H9 (cell line): ENCODE measurements around the gene SOX18. TPM values are rescaled to one million over a fixed set of nuclear protein-coding genes. Genes with fewer than 3 reads are reported as not detected.

Experiments used
- DNase-seq: peaks from one replicate; pipeline ENCODE4 v3.0.0-alpha.2; 2017
- H2AFZ ChIP-seq: one replicate; pipeline ENCODE4 v1.6.1; 2013; ENCODE audit warnings: mild to moderate bottlenecking, low read length, control low read depth, moderate library complexity
- H2AK5ac ChIP-seq: 2 replicates; pipeline ENCODE4 v1.6.1; 2013; ENCODE audit warnings: low read length, control low read depth, mixed read lengths; ENCODE audit not compliant: insufficient read length
- H2BK120ac ChIP-seq: one replicate; pipeline ENCODE4 v1.6.1; 2013; ENCODE audit warnings: low read depth, mild to moderate bottlenecking, low read length, control low read depth, inconsistent platforms; ENCODE audit not compliant: poor library complexity, severe bottlenecking
- H2BK12ac ChIP-seq: 2 replicates; pipeline ENCODE4 v1.6.1; 2013; ENCODE audit warnings: low read length, control low read depth, mixed read lengths, low read depth; ENCODE audit not compliant: insufficient read length
- H2BK15ac ChIP-seq: 2 replicates; pipeline ENCODE4 v1.6.1; 2013; ENCODE audit warnings: low read depth, low read length, control low read depth
- H2BK20ac ChIP-seq: one replicate; pipeline ENCODE4 v1.6.1; 2013; ENCODE audit warnings: low read depth, mild to moderate bottlenecking, low read length, control low read depth, inconsistent platforms; ENCODE audit not compliant: poor library complexity, severe bottlenecking
- H2BK5ac ChIP-seq: 2 replicates; pipeline ENCODE4 v1.6.1; 2013; ENCODE audit warnings: low read length, control low read depth, mixed read lengths; ENCODE audit not compliant: insufficient read length
- H3K14ac ChIP-seq: 2 replicates; pipeline ENCODE4 v1.6.1; 2013; ENCODE audit warnings: low read length, control low read depth; ENCODE audit not compliant: insufficient read depth
- H3K18ac ChIP-seq: 2 replicates; pipeline ENCODE4 v1.6.1; 2013; ENCODE audit warnings: low read depth, mild to moderate bottlenecking, mixed read lengths, low read length, control low read depth; ENCODE audit not compliant: insufficient read length
- H3K23ac ChIP-seq: 2 replicates; pipeline ENCODE4 v1.6.1; 2013; ENCODE audit warnings: low read length, control low read depth, mixed read lengths, low read depth; ENCODE audit not compliant: insufficient read length
- H3K23me2 ChIP-seq: 2 replicates; pipeline ENCODE4 v1.6.1; 2013; ENCODE audit warnings: low read depth, mild to moderate bottlenecking, mixed read lengths, low read length, control low read depth; ENCODE audit not compliant: insufficient read length, poor library complexity, severe bottlenecking
- H3K27ac ChIP-seq: 2 replicates; pipeline ENCODE4 v1.5.1; 2013; ENCODE audit warnings: low read length, control low read depth, mixed read lengths, low read depth; ENCODE audit not compliant: insufficient read length
- H3K27me3 ChIP-seq: 2 replicates; pipeline ENCODE4 v1.6.1; 2013; ENCODE audit warnings: low read length, control low read depth, inconsistent platforms; ENCODE audit not compliant: insufficient read depth
- H3K4ac ChIP-seq: 2 replicates; pipeline ENCODE4 v1.6.1; 2013; ENCODE audit warnings: low read depth, mild to moderate bottlenecking, control low read depth, inconsistent platforms, low read length, moderate library complexity
- H3K4me1 ChIP-seq: 2 replicates; pipeline ENCODE4 v1.6.1; 2013; ENCODE audit warnings: low read length, control low read depth, inconsistent platforms; ENCODE audit not compliant: insufficient read depth
- H3K4me2 ChIP-seq: 2 replicates; pipeline ENCODE4 v1.6.1; 2013; ENCODE audit warnings: low read length, control low read depth, mixed read lengths; ENCODE audit not compliant: insufficient read length, insufficient read depth
- H3K56ac ChIP-seq: 2 replicates; pipeline ENCODE4 v1.6.1; 2013; ENCODE audit warnings: low read depth, mild to moderate bottlenecking, mixed read lengths, low read length, control low read depth; ENCODE audit not compliant: insufficient read length
- H3K79me1 ChIP-seq: 2 replicates; pipeline ENCODE4 v1.6.1; 2013; ENCODE audit warnings: low read depth, mild to moderate bottlenecking, moderate library complexity, low read length, control low read depth, inconsistent platforms; ENCODE audit not compliant: insufficient read depth, poor library complexity, severe bottlenecking
- H3K79me2 ChIP-seq: 2 replicates; pipeline ENCODE4 v1.6.1; 2013; ENCODE audit warnings: low read length, control low read depth, inconsistent platforms; ENCODE audit not compliant: insufficient read depth
- H3K9ac ChIP-seq: 2 replicates; pipeline ENCODE4 v1.6.1; 2013; ENCODE audit warnings: low read length, control low read depth, mixed read lengths; ENCODE audit not compliant: insufficient read length; ENCODE audit errors: extremely low read depth
- H3K9me3 ChIP-seq: one replicate; pipeline ENCODE4 v1.6.1; 2013; ENCODE audit warnings: low read depth, low read length, inconsistent platforms; ENCODE audit not compliant: control insufficient read depth
- H3T11ph ChIP-seq: one replicate; pipeline ENCODE4 v1.6.1; 2013; ENCODE audit warnings: mild to moderate bottlenecking, low read length, control low read depth, inconsistent platforms
- H4K20me1 ChIP-seq: one replicate; pipeline ENCODE4 v1.6.1; 2013; ENCODE audit not compliant: control insufficient read depth, insufficient read length, insufficient read depth
- H4K5ac ChIP-seq: 2 replicates; pipeline ENCODE4 v1.6.1; 2013; ENCODE audit warnings: low read depth, mild to moderate bottlenecking, mixed read lengths, low read length, control low read depth; ENCODE audit not compliant: insufficient read length
- H4K8ac ChIP-seq: replicated peaks from 2 replicates; pipeline ENCODE4 v1.6.1; 2013; ENCODE audit warnings: low read length, control low read depth, mixed read lengths, low read depth; ENCODE audit not compliant: insufficient read length
- H4K91ac ChIP-seq: 2 replicates; pipeline ENCODE4 v1.6.1; 2013; ENCODE audit warnings: low read depth, mild to moderate bottlenecking, moderate library complexity, mixed read lengths, low read length, control low read depth; ENCODE audit not compliant: insufficient read length
- H3K27ac Mint-ChIP-seq, 3 experiments: 2 replicates in 2 of 3; 3 replicates in 1 of 3; pipeline ENCODE4 v1.8.0; 2020 to 2021; ENCODE audit warnings: mixed read lengths in 3 of 3, mild to moderate bottlenecking in 1 of 3, moderate library complexity in 1 of 3
- H3K27me3 Mint-ChIP-seq: 2 replicates; pipeline ENCODE4 v1.8.0; 2021; ENCODE audit warnings: low read depth, mild to moderate bottlenecking, moderate library complexity, mixed read lengths
- H3K36me3 Mint-ChIP-seq, 3 experiments: 2 replicates in 2 of 3; 3 replicates in 1 of 3; pipeline ENCODE4 v1.8.0; 2020 to 2021; ENCODE audit warnings: low read depth in 3 of 3, mixed read lengths in 3 of 3; ENCODE audit not compliant: insufficient read depth in 1 of 3
- H3K4me1 Mint-ChIP-seq, 2 experiments: 2 replicates each; pipeline ENCODE4 v1.8.0; 2020; ENCODE audit warnings: mixed read lengths in 2 of 2
- H3K4me3 Mint-ChIP-seq, 2 experiments: 2 replicates in 1 of 2; 3 replicates in 1 of 2; pipeline ENCODE4 v1.8.0; 2020 to 2021; ENCODE audit warnings: mild to moderate bottlenecking in 2 of 2, mixed read lengths in 2 of 2, moderate library complexity in 1 of 2
- H3K9me3 Mint-ChIP-seq, 2 experiments: 2 replicates in 1 of 2; 3 replicates in 1 of 2; pipeline ENCODE4 v1.8.0; 2020; ENCODE audit warnings: mild to moderate bottlenecking in 2 of 2, mixed read lengths in 2 of 2, moderate library complexity in 1 of 2
- CTCF ChIP-seq: fragments of 200-600 bp; sonication (generic); conservative IDR thresholded peaks from 3 replicates; pipeline ENCODE4 v1.8.0; 2021; ENCODE audit warnings: antibody characterized with exemption, mild to moderate bottlenecking
- WGBS: extraction: QIAGEN DNeasy Blood & Tissue Kit; methylation state at CpG from one replicate; pipeline ENCODE4 v1.1.7; 2013; ENCODE audit warnings: missing lambda C conversion rate, low lambda C conversion rate, mixed read lengths; ENCODE audit not compliant: insufficient read length; ENCODE audit errors: extremely low coverage; 5-methylcytosine and 5-hydroxymethylcytosine counted together
- total RNA-seq: library from RNA; stranded (reverse); gene quantifications from 2 replicates; pipeline ENCODE4 v1.2.1, GENCODE V29; 2021

Gene SOX18
- total RNA-seq, 1 experiment from 2014 or later, result 2.0 TPM

DNA sequence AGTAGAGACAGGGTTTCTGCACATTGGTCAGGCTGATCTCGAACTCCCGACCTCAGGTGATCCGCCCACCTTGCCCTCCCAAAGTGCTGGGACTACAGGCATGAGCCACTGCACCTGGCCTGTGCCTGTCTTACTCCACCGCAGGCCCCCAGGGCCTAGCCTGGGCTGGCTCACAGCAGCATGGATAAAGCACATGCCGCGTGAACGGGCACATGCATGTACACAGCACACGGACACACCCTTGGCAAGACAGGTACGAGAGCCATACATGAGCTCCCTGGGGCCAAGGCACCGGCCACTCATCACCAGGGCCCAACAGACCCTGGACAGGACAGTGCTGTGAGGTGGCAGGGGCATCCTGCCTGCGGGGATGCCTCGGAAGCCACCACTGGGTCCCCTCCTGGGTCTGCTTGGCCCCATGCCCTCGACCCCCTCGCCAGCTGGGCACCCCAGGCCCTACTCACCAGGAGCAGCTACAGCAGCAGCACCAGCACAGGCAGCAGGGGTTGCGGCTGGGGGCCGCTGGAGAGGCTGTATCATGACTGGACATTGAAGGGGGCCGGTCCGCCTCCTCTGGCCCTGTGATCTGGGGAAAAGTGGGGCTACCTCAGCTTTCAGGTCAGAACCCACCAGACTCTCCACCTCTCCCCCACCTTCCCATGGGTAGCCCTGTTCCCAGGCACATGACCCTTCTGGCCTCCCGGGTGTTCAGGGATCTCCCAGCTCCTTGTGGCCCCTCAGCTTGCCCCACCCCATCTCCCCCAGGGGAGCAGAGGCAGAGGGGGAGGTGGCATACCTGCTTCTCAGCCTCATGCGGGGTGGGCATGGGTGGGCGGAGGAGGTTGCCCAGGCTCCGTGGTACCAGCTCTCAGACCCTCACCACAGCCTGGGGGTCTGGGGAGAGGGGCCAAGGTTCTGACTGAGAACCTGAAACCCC lies 26.9 kb upstream of the SOX18 start:
- Histone ChIP-seq H3K4me1 (no peaks in the 10 kb centered on the region; the same call in 1 of the 2 replicates), H2AFZ (no peak overlapping the region), H3K23ac (no peak overlapping the region), H3K9ac (no peak overlapping the region), H2BK15ac (no peak overlapping the region), H2BK120ac (no peak overlapping the region), H3K23me2 (peaks cover 6% of the 10 kb centered on the region), H2BK12ac (no peak overlapping the region), H3K4ac (no peak overlapping the region), H3K79me1 (no peaks in the 10 kb centered on the region), H3K27me3 (no peaks in the 10 kb centered on the region), H2AK5ac (no peak overlapping the region), H3K79me2 (no peaks in the 10 kb centered on the region), H3K4me2 (no peak overlapping the region), H4K8ac (no peak overlapping the region), H2BK20ac (no peak overlapping the region), H4K91ac (no peak overlapping the region), H4K5ac (no peak overlapping the region), H3K27ac (no peak overlapping the region), H3K14ac (no peak overlapping the region), H2BK5ac (no peak overlapping the region), H3K9me3 (no peaks in the 10 kb centered on the region), H4K20me1 (no peaks in the 10 kb centered on the region), H3K56ac (no peak overlapping the region), H3T11ph (no peak overlapping the region), H3K18ac (no peak overlapping the region)
- no peaks in the 10 kb centered on the region; a peak in 2 of 7 replicates for H3K36me3 Mint-ChIP-seq
- DNase-seq, result no peak
- no peak overlapping the region for H3K27ac Mint-ChIP-seq
- no peak overlapping the region for H3K4me3 Mint-ChIP-seq
- WGBS, result no CpG with 5 or more reads among the region's 22 CpGs
- no peak for TF ChIP-seq CTCF
- peaks cover 16 to 20% of the 10 kb centered on the region in 2 experiments for H3K4me1 Mint-ChIP-seq
- H3K9me3 Mint-ChIP-seq, result no peaks in the 10 kb centered on the region
- peaks cover 12% of the 10 kb centered on the region for H3K27me3 Mint-ChIP-seq
